ENCODE measurements around the gene REST.

Gene REST

GRCh38 chr4:56907489-56908205, at the start of gene REST:
Gene REST, plus strand, starts transcription at chr4:56907900. Its CDS starts 2,739 bp downstream, at chr4:56910639.
- TF ChIP-seq, protein P1, sequence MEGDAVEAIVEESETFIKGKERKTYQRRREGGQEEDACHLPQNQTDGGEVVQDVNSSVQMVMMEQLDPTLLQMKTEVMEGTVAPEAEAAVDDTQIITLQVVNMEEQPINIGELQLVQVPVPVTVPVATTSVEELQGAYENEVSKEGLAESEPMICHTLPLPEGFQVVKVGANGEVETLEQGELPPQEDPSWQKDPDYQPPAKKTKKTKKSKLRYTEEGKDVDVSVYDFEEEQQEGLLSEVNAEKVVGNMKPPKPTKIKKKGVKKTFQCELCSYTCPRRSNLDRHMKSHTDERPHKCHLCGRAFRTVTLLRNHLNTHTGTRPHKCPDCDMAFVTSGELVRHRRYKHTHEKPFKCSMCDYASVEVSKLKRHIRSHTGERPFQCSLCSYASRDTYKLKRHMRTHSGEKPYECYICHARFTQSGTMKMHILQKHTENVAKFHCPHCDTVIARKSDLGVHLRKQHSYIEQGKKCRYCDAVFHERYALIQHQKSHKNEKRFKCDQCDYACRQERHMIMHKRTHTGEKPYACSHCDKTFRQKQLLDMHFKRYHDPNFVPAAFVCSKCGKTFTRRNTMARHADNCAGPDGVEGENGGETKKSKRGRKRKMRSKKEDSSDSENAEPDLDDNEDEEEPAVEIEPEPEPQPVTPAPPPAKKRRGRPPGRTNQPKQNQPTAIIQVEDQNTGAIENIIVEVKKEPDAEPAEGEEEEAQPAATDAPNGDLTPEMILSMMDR (IDR thresholded peaks at IDR 0.05): no peak
- H3K27ac ChIP-seq: peak within 1 kb of the TSS; percentile 86 to 98

DNA sequence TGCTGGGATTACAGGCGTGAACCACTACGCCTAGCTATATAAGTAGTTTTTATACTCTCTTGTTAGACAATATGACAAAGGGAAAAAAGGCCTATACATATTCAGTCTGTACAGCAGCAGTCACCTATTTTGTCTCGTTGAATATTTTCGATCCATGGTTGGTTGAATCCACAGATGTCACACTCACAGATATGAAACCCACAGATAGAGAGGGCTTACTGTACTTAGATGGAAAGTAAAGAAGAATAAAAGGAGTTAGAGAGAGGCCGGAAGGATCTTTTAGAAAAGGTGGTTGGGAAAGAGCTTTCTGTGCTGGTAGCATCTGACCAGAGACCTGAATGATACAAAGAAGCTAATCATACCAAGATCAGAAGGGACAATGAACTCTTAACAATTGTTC, 47.9 kb upstream of the REST start:
- no peak for DNase-seq (ENCODE audit: low spot score)
- TF ChIP-seq, protein P1 (IDR thresholded peaks at IDR 0.05): no peak
- Histone ChIP-seq H3K27ac (no peak overlapping the region), H3K4me3 (no peak overlapping the region)

More at GRCh38 chr4:56907489-56908205, at the start of gene REST:
- peak; percentile 84 for DNase-seq (ENCODE audit: low spot score)
- peak within 1 kb of the TSS; percentile 99 for H3K4me3 ChIP-seq

DNA sequence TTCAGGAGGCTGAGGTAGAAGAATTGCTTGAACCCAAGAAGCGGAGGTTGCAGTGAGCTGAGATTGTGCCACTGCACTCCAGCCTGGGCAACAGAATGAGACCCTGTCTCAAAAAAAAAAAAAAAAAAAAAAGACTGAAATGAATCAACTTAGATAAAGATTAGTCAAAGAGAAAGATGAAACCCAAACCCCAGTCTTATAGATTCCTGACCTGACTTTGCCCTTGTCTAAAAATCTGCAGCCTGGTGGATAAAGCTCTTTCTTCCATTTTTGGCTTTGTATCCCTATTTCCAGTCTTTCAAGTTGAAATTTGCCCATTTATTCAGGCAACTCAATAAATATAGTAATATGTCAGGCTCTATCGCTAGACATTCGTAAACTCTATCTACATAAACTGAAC, 46.9 kb upstream of the REST start:
- Histone ChIP-seq H3K27ac (no peak overlapping the region), H3K4me3 (no peak overlapping the region)
- DNase-seq (ENCODE audit: low spot score): no peak
- TF ChIP-seq, protein P1 (IDR thresholded peaks at IDR 0.05): no peak

GRCh38 chr4:56861360-56861759, 46.3 kb upstream of the REST start:
- TF ChIP-seq, protein P1 (IDR thresholded peaks at IDR 0.05): no peak
- DNase-seq (ENCODE audit: low spot score): no peak
- Histone ChIP-seq H3K4me3 (no peak overlapping the region), H3K27ac (no peak overlapping the region)

GRCh38 chr4:56863441-56864139, 44.1 kb upstream of the REST start:
- H3K27ac ChIP-seq: no peak overlapping the region
- DNase-seq (ENCODE audit: low spot score): no peak
- TF ChIP-seq, protein P1 (IDR thresholded peaks at IDR 0.05): no peak
- H3K4me3 ChIP-seq: no peak overlapping the region

DNA sequence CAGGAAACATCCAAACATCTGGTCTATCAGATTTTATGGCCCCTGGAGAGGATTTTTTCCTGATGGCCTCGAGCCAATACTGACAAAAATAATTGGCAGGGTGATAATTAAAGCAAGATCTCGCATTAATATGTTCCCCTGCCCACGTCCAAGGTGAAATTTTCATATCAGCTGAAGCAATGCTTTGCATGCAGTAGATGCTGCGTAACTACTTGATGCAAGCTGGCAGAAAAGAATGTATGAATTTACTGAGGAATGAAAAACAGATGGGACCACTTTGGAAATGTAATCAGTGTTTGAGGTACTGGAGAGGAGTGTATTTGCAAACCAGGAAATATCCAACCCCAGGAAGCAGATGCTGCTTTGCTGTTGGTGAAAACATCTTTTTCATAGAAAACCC, 36.8 kb upstream of the REST start:
- no peak for DNase-seq (ENCODE audit: low spot score)
- TF ChIP-seq, protein P1 (IDR thresholded peaks at IDR 0.05): no peak
- H3K27ac ChIP-seq: no peak overlapping the region
- no peak overlapping the region for H3K4me3 ChIP-seq

Data from coronary artery (tissue), 2 donors.